Stimulated activated CD4-positive, alpha-beta T cell treated with anti-CD3 and anti-CD28 coated beads, Interleukin-4, amount 100 ng/mL, for 1 hour (primary cell): Measurements from ENCODE around the gene GALNT12.

Experiments
- DNase-seq: peaks from one replicate; pipeline ENCODE4 v3.0.0-alpha.2; 2020

The GALNT12 gene

DNA sequence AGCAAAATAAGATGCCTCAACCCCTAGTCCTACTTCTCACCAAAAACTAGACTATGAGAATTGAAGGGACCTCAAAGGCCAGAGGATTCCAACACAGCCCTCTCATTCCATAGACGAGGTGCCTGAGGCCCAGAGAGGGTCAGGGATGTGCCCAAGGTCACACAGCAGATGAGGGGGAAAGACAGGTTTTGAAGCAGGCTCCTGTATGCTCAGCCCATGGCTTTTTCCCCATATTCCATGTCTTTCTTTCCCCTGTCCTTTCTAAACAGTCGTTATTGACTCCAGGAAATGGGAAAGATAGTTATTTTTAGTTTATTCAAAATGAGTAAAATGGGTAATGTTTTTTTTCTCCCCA, 75.1 kb downstream of the GALNT12 start:
- no peak for DNase-seq

GRCh38 chr9:98883276-98883675, 75.8 kb downstream of the GALNT12 start:
- DNase-seq = no peak

GRCh38 chr9:98884849-98885248, 77.4 kb downstream of the GALNT12 start:
- DNase-seq = no peak

DNA sequence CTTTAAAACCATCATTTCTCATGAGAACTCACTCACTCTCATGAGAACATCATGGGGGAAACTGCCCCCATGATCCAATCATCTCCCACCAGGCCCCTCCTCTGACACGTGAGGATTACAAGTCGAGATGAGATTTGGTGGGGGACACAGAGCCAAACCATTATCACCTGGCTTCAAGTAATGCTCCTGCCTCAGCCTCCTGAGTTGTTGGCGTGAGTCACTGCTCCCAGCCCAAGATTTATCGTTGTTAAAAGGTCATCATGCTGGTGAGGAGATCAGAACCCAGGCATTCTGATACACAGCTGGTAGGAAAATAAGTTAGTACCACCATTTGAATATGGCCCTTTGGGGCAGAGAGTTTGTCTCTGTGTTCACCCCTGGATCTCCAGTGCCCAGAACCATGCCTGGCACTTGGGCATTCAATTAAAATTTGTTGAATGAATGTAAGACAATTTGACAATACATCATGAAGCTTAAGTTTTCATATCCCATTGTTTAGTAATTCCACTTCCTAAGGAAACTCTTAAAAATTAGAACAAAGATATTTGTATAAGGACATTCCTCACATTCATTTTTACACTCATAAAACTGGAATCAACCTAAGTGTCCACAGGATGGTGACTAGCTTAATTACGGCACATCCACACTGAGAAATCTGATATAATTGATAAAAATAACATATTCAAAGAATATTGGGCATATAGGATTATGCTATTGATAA, 78.3 kb downstream of the GALNT12 start:
- DNase-seq = no peak

- DNase-seq = no peak
Observed at GRCh38 chr9:98886691-98887229, 79.3 kb downstream of the GALNT12 start.

- DNase-seq = no peak
Observed at GRCh38 chr9:98887918-98888510, 80.5 kb downstream of the GALNT12 start.

DNA sequence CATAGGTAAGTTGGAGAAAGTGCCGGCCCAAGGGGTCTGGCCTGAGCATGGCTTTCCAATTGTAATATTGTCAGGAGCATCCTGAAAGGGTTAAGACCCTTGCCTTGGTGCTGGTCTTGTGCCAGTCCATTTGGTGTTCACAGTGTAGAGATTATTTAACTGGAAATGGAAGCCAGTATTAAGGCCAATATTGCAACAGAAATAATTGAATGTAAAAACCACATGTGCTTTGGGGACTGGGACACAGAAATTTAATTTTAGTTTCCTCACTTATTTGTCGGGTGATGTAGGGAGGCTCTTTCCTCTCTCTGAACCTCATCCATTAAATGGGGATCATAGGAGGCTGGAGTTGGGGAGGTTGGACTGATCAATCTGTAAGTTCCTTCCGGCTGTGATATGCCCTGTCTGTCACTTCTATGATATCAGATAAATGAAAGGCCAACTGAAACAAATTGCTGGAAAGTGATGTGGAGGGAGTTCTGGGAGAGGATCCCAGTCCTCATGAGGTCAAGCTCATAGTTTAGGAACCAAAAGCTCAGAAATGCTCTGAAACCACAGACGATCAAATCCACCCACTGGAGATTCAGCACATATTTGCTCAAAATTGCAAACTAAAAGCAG, 81.4 kb downstream of the GALNT12 start:
- no peak for DNase-seq

DNA sequence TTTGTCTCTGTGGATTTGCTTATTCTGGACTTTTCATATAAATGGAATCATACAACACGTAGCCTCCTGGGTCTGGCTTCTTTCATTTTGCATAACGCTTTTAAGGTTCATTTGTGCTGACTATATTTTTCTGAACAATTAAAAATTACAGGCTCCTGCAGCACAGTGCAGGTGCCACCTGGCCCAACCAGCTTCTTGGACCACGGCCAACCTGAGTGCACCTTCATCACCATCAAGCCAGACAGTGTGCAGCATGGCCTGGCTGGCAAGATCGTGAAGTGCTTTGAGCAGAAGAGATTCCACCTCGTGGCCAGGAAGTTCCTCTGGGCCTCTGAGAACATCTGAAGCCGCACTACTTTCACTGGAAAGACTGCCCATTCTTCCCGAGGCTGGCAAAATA, 82.8 kb downstream of the GALNT12 start:
- DNase-seq = no peak

- no peak for DNase-seq
Observed at GRCh38 chr9:98892288-98892687, 84.8 kb downstream of the GALNT12 start.

GRCh38 chr9:98892690-98893089, 85.2 kb downstream of the GALNT12 start:
- no peak for DNase-seq

DNA sequence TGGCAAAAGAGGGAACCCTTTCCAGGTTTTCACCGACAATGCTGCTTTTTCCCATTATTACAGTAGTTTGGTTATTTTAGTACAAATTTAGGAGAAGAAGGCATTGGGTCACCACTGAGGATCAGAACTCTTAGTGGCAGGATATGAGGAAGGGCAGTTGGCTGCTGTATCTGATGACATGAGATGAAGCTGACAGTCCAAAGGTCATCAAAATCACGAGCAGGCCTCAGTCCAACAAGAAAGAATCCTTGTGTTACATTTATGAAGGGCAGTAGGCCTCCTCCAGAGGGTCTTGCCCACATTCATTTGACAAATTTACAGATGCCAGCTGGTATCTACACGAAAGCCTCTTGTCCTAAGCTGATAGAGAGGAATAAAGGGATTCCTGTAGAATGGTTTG, 86.7 kb downstream of the GALNT12 start:
- DNase-seq = no peak

- no peak for DNase-seq
Observed at GRCh38 chr9:98894761-98895160, 87.3 kb downstream of the GALNT12 start.

- no peak for DNase-seq
Observed at GRCh38 chr9:98896632-98897031, 89.2 kb downstream of the GALNT12 start.

DNA sequence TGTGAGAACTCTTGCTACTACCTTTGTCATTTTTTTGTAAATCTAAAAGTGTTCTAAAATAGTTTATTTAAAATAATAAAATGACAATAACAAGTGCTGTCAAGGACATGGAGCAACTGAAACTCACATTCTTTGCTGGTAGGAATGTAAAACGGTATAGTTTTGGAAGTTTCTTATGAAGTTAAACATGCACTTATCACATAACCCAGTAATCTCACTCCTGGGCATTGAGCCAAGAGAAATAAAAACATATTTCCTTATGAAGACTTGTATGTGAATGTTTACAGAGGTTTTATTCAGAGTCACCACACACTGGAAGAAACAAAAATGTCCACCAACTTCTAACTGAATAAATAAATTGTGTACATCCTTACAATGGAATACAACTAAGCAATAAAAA, 90.3 kb downstream of the GALNT12 start:
- no peak for DNase-seq

GRCh38 chr9:98899408-98900056, 92.1 kb downstream of the GALNT12 start:
- DNase-seq = no peak
